ENCODE data around the gene MACROD1. TPM values are rescaled to one million over a fixed set of nuclear protein-coding genes. Genes with fewer than 3 reads are reported as not detected.
"Not testable (repeated sequence)": the region's sequence is repeated elsewhere in the genome, so short reads cannot be mapped to it uniquely, and the experiment has no call there.

Gene MACROD1
- total RNA-seq, 1 donor from 2014 or later, result 11.1 TPM

GRCh38 chr11:64186492-64187165 is 20.7 kb upstream of the MACROD1 start:
- intact Hi-C loops (cut with micrococcal nuclease), result loop anchor here (1.0 to 2.0 kb wide), 2 partner anchors 20 to 54 kb away; partner anchors contain the start of genes FERMT3 and FKBP2

GRCh38 chr11:64185693-64186491 is 20.0 kb upstream of the MACROD1 start, which contains the start of gene STIP1:
TSS of gene STIP1 (plus strand) at chr11:64186171. CDS start at chr11:64186262, 91 bp downstream.
- intact Hi-C loops (cut with micrococcal nuclease), result loop anchor here (1.0 to 2.0 kb wide), 4 partner anchors 19 to 348 kb away; partner anchors contain the start of genes ESRRA, FKBP2 and MACROD1

DNA sequence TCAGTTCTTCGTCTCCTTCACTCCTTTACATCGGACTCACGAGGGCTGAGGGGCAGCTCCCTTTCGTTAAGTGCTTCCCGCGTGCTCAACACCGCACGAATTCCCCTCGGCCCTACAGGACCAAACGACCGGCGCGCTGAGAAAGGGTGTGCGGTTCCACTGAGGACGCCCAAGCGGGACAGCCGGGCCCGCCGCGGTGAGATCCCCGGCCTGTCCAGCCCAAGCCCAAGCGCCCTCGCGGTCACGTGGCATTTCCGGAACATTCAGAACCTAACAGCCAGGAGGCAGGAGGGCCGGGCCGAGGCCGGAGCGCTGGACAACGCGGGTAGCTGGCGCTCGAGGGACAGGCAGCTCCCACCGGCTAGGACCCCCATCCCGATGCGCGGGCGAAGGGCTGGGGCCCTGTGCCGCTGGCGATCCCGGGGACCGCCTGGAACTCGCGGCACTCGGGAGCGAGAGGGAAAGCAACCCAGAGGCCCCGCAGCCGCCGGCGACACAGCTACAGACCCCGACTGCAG is 19.3 kb upstream of the MACROD1 start:
- intact Hi-C loops (cut with micrococcal nuclease), result loop anchor here (1.0 to 2.0 kb wide), 3 partner anchors 18 to 347 kb away; partner anchors contain the start of genes ESRRA and MACROD1

GRCh38 chr11:64183890-64184289 is 18.0 kb upstream of the MACROD1 start:
- intact Hi-C loops (cut with micrococcal nuclease), result loop anchor here (2.0 kb wide), 1 partner anchor 17 kb away; the partner anchor contains the start of gene MACROD1

DNA sequence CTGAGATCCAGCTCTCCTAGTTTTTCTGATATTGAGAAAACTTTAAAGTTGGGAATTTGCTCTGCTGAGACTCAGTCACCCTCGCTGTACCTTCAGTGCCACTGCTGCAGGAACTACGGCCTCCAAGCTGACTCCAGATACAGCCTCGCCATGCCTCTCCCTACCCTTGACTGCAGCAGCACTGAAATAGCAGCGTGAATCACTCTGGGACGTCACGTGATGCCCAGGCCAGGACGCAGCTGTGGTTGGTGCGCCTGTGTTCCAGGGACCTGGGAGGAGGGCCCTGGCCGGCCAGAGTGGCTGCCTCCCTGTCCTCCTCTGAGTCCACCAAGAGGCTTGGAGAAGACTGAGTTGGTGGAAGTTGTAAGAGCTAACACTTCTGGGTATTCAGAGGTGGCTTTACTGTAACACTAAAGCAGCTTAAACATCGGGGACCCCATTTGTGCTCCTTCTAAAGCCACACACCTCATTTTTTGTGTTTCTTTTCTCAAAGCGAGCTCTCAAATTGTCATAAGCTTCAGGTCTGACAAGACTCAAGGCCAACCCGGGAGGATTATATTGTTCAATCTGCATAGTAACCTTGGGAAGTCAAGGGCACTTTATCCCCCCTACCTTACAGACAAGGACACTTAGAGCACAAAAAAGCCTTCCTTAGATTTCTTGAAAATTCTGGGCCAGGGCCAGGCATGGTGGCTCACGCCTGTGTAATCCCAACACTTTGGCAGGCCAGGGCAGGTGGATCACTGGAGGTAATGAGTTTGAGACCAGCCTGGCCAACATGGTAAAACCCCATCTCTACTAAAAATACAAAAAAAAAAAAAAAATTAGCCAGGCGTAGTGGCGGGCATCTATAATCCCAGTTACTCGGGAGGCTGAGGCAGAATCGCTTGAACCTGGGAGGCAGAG is 15.8 kb upstream of the MACROD1 start:
- intact Hi-C loops (cut with micrococcal nuclease), result no loop called here

DNA sequence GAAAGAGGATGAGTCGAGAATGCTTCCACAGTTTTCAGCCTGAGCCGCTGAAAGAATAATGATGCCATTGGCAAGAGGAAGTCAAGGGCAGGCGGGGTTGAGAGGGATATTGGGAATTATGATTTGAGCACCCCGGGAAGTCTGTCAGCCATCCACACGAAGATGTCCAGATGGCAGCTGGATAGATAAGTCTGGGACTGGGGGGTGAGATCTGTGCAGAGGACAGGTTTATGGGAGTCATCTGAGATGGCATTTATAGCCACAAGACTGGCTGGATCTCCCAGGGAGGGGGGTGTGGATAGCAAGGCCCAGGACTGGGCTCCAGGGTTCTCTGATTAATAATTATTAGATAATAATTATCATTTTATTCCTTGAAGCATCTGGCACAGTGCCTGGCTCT is 15.0 kb upstream of the MACROD1 start:
- intact Hi-C loops (cut with micrococcal nuclease), result no loop called here

DNA sequence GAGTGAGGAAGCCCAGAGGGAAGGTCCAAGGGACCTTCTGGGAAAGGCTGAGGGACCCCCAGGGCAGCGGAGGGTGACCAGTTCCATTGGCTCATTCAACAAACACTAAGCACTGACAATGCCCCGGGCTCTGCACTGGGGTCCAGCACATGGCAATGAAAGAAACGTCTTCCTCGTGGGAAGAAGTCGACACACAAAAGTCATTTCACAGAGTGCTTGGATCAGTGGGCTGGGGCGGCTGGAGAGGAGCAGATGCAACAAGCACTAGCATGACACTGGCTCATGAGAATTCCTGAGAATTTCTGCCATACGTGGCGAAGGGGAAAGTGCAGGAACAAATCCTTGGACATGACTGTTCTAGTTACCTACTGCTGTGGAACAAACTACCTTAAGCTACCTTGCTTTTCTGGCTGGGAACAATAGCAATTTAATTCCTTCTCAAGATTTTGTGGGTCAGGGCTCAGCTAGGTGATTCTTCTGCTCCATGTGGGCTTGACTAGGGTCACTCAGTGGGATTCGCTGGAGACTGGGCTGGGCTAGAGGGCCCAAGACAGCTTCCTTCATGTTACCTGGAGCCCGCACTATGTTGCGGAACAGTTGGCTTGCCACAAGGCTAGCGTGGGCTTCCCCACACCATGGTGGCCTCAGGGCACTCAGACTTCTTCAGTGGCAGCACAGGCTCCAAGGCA is 13.2 kb upstream of the MACROD1 start:
- intact Hi-C loops (cut with micrococcal nuclease), result no loop called here

DNA sequence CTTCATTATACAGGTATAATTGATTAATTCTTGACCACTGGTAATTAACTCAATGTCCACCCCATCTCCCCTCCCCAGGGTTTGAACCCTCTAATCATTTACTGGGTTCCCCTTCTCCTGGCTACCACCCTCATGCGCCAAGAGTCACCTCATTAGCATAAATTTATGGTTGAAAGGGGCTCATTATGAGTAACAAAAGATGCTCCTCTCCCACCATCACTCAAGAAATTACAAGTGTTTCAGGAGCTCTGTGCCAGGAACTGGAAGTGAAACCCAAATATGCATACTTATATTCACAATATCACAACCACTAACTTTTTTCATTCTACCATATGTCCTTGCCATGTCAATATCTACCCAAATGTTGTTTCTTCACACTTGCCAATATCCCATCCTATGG is 12.3 kb upstream of the MACROD1 start:
- intact Hi-C loops (cut with micrococcal nuclease), result no loop called here

- intact Hi-C loops (cut with micrococcal nuclease), result no loop called here
Measured at GRCh38 chr11:64176751-64177150, 10.8 kb upstream of the MACROD1 start.

GRCh38 chr11:64173616-64174355 is 7.9 kb upstream of the MACROD1 start:
- intact Hi-C loops (cut with micrococcal nuclease), result no loop called here

- intact Hi-C loops (cut with micrococcal nuclease), result no loop called here
Measured at GRCh38 chr11:64170419-64170818, 4.5 kb upstream of the MACROD1 start.

DNA sequence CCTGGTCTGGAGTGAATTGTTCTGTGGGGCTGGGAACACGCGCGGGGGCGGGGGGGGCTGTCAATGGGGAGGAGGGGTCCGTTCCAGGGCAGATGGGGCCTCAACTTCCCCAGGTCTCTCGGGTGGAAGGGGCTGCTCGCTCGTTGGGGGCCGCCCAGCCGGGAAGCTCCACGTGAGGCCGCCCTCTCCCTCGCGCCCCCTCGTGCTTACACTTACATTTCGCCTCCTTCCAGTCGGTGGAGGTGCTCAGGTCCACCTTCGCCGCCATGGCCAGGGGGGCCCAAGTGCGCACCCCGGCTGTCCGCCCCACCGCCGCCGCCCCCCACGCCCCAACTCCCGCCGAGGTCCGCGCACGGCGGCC is 452 bp downstream of the MACROD1 start:
- intact Hi-C loops (cut with micrococcal nuclease), result no loop called here

- intact Hi-C loops (cut with micrococcal nuclease), result no loop called here
Measured at GRCh38 chr11:64164392-64165312, 1.3 kb downstream of the MACROD1 start.

DNA sequence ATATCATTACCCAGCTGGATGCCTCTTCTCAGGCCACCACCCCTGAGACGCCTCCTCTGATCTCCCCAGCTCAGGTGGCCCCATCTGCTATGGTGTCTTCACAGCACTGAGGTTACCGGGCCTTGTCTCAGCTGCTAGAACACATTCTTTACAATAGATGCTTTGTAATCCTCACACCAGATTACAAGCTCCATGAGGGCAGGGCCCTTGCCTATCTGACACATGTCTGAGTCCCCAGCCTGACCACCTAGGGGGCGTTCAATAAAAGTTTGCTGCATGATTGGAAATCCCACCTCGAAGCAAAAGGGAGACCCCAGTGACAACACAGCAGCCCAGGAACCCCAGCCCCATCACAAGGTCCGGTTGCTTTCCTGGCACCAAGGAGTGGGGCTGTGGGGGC is 2.0 kb downstream of the MACROD1 start:
- intact Hi-C loops (cut with micrococcal nuclease), result no loop called here

DNA sequence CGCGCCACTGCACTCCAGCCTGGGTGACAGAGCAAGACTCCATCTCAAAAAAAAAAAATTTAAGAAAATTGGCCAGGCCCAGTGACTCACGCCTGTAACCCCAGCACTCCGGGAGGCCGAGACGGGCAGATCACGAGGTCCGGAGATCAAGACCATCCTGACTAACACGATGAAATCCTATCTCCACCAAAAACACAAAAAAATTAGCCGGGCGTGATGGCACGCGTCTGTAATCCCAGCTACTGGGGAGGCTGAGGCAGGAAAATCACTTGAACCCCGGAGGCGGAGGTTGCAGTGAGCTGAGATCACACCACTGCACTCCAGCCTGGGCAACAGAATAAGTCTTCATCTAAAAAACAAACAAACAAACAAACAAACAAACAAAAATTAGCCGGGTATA is 3.1 kb downstream of the MACROD1 start:
- intact Hi-C loops (cut with micrococcal nuclease), result not testable (repeated sequence)

DNA sequence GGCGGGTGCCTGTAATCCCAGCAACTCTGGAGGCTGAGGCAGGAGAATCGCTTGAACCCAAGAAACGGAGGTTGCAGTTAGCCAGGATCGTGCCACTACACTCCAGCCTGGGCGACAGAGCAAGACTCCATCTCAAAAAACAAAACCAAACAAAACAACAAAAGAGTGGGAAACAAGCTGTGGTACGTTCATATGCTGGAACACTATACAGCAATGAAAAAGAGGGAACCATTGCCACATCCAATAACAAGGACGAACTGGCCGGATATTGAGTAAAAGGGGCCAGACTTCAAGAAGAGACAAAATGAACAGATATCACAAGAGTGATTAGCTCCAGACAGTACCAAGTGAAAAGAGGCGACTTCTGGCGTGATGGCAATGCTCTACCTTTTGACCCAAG is 4.9 kb downstream of the MACROD1 start:
- intact Hi-C loops (cut with micrococcal nuclease), result no loop called here

- intact Hi-C loops (cut with micrococcal nuclease), result no loop called here
Measured at GRCh38 chr11:64157631-64158394, 8.1 kb downstream of the MACROD1 start.

Measured in T-helper 2 cell treated with Interferon-gamma antibody and Interleukin-4, amounts not matched to agents 100 ng/mL and 5 ng/mL, for 36 hours (primary cell).